Measurements from ENCODE around the gene DHPS.

DNA sequence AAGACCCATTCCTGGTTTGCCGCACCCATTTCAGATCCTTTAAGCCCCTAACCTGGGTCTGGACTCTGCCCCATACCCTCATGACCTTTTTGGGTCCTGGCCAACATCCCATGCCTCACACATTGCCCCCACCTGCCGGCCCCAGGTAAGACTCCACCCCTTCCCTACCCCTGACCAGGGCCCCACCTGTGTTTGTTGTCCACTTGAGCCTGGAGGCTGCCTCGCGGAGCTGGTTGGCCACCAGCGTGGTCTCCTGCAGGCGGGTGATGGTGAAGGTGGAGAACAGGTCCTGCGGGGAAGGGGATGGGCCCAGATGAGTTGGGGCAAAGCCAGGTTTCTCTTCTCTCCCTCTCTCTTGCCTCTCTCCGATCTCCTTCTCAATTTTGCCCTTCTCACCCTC is 34.6 kb downstream of the DHPS start:
- no peak for TF ChIP-seq POLR2A (IDR thresholded peaks at IDR 0.05)
- TF ChIP-seq, protein P1, sequence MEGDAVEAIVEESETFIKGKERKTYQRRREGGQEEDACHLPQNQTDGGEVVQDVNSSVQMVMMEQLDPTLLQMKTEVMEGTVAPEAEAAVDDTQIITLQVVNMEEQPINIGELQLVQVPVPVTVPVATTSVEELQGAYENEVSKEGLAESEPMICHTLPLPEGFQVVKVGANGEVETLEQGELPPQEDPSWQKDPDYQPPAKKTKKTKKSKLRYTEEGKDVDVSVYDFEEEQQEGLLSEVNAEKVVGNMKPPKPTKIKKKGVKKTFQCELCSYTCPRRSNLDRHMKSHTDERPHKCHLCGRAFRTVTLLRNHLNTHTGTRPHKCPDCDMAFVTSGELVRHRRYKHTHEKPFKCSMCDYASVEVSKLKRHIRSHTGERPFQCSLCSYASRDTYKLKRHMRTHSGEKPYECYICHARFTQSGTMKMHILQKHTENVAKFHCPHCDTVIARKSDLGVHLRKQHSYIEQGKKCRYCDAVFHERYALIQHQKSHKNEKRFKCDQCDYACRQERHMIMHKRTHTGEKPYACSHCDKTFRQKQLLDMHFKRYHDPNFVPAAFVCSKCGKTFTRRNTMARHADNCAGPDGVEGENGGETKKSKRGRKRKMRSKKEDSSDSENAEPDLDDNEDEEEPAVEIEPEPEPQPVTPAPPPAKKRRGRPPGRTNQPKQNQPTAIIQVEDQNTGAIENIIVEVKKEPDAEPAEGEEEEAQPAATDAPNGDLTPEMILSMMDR (IDR thresholded peaks at IDR 0.05) = no peak
